Nephron (organoid): ENCODE measurements around the gene RAB35.

Source experiments
- H3K27ac Mint-ChIP-seq, 3 experiments: 2 replicates each; pipeline ENCODE4 v1.8.0; 2020; ENCODE audit warnings: mixed read lengths in 3 of 3, mild to moderate bottlenecking in 2 of 3, moderate library complexity in 1 of 3
- H3K27me3 Mint-ChIP-seq: 2 replicates; pipeline ENCODE4 v1.8.0; 2021; ENCODE audit warnings: low read depth, mild to moderate bottlenecking, moderate library complexity, mixed read lengths
- H3K36me3 Mint-ChIP-seq: 2 replicates; pipeline ENCODE4 v1.8.0; 2020; ENCODE audit warnings: low read depth, mixed read lengths
- H3K4me1 Mint-ChIP-seq: 2 replicates; pipeline ENCODE4 v1.8.0; 2020; ENCODE audit warnings: mixed read lengths
- H3K4me3 Mint-ChIP-seq, 3 experiments: 2 replicates each; pipeline ENCODE4 v1.8.0; 2020; ENCODE audit warnings: mild to moderate bottlenecking in 3 of 3, mixed read lengths in 3 of 3, moderate library complexity in 2 of 3
- H3K9me3 Mint-ChIP-seq: 2 replicates; pipeline ENCODE4 v1.8.0; 2020; ENCODE audit warnings: mixed read lengths
- TF ChIP-seq, protein P1 (sequence below), 3 experiments: fragments of 200-600 bp; sonication (generic); IDR thresholded peaks; one replicate each; pipeline ENCODE4 v1.5.0; 2021; ENCODE audit warnings: antibody characterized with exemption in 3 of 3; ENCODE audit not compliant: unreplicated experiment in 3 of 3

The RAB35 gene

DNA sequence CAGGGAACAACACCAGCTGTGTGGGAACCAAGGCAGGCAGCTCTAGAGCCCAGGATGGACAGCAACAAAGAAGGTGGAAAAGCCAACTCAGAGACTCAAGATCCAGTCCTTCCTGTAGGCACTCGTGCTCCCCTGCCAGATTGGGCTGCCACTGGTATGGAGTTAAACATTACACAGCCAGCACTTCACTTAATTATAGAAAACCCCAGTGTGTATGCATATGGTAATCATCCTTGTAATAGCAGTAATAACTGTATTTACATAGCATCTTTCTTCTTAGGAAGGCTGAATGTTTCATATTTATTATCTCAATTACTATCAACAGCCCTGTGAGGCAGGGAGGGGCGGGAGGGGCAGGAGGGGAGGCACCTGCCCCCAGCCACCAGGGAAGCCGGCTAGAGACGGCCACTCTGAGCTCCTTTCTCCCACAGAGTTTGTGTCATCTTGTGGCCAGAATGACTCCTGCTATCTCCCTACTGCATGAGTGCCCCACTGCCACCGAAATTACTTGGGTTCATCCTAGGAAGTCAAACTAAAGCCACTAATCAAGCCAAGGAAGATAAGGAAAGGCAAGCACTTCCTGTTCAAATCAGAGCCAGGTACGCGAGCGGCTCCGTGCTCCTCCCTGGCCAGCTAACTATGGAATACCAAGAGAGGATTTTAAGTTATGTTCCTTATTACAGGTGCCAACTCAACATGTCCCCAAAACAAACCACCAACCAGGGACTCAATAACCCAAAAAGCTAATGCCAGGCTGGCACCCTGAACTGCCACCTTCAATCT is 15.7 kb upstream of the RAB35 start:
- H3K4me3 Mint-ChIP-seq, result no peak overlapping the region
- TF ChIP-seq, protein P1, sequence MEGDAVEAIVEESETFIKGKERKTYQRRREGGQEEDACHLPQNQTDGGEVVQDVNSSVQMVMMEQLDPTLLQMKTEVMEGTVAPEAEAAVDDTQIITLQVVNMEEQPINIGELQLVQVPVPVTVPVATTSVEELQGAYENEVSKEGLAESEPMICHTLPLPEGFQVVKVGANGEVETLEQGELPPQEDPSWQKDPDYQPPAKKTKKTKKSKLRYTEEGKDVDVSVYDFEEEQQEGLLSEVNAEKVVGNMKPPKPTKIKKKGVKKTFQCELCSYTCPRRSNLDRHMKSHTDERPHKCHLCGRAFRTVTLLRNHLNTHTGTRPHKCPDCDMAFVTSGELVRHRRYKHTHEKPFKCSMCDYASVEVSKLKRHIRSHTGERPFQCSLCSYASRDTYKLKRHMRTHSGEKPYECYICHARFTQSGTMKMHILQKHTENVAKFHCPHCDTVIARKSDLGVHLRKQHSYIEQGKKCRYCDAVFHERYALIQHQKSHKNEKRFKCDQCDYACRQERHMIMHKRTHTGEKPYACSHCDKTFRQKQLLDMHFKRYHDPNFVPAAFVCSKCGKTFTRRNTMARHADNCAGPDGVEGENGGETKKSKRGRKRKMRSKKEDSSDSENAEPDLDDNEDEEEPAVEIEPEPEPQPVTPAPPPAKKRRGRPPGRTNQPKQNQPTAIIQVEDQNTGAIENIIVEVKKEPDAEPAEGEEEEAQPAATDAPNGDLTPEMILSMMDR (IDR thresholded peaks at IDR 0.05; ENCODE audit: unreplicated experiment in 3 of 3), result no peak
- peaks cover 65% of the 10 kb centered on the region for H3K36me3 Mint-ChIP-seq
- no peak overlapping the region for H3K27ac Mint-ChIP-seq
- H3K4me1 Mint-ChIP-seq, result no peaks in the 10 kb centered on the region
- no peaks in the 10 kb centered on the region for H3K27me3 Mint-ChIP-seq
- H3K9me3 Mint-ChIP-seq, result no peaks in the 10 kb centered on the region

DNA sequence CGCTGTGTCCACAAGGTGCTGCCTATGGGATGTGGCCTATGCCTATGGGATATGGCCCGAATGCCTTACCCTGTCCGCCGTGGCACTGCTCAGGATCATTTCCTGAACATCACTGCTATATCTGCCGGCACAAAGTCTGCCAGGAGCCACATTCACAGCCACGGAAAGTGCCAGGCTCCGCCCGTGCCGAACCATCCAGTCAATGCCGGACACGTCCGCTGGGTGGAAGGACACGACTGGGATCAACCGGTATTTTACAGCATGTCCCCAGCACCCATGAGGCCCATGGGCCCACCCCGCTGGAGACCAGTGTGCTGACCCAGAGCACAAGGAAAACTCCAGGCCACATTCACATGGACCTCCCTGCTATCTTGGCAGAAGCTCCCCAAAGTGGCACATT is 14.6 kb upstream of the RAB35 start:
- Mint-ChIP-seq H3K4me1 (no peaks in the 10 kb centered on the region), H3K27me3 (no peaks in the 10 kb centered on the region), H3K9me3 (no peaks in the 10 kb centered on the region), H3K27ac (no peak overlapping the region), H3K4me3 (no peak overlapping the region), H3K36me3 (peaks cover 70% of the 10 kb centered on the region)
- TF ChIP-seq, protein P1 (IDR thresholded peaks at IDR 0.05; ENCODE audit: unreplicated experiment in 3 of 3), result no peak

DNA sequence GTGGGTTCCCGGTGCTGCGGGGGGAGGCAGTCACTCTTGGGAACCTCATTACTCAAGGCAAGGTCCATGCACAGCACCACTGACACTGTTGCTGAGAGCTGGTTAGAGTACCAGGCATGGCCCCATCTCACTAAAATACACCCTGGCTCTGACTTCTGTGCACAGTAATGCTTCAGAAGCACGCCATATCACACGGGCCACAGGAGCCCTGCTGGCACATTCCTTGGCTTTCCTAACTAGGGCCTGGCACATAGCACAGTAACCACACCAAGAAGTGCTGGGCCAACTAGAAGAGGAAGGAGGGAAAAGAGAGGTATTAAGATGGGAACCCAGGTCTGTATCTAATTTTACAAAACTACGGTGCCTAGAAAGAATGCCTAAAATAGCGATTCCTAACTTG is 13.5 kb upstream of the RAB35 start:
- Mint-ChIP-seq H3K4me1 (no peaks in the 10 kb centered on the region), H3K9me3 (no peaks in the 10 kb centered on the region), H3K4me3 (no peak overlapping the region), H3K36me3 (peaks cover 67% of the 10 kb centered on the region), H3K27ac (no peak overlapping the region), H3K27me3 (no peaks in the 10 kb centered on the region)
- TF ChIP-seq, protein P1 (IDR thresholded peaks at IDR 0.05; ENCODE audit: unreplicated experiment in 3 of 3), result no peak

DNA sequence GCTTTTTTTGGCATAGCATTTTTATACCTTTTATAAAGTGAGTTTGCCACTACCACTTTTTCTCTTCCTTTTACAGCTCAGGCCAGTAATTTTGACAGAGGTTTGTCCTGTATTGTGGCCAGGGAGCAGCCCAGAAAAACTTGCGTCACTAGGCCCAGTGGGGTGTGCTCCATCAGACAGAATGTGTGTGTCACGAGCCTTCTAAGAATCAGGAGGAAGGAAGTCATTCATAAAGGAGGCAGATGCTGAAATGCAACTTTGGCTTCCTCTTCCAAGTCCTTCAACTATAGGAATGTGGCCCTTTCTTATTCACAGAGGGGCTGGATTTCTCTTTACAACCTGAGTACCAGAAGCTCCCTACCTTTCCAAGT is 10.1 kb upstream of the RAB35 start:
- TF ChIP-seq, protein P1 (IDR thresholded peaks at IDR 0.05; ENCODE audit: unreplicated experiment in 3 of 3), result no peak
- Mint-ChIP-seq H3K4me1 (no peaks in the 10 kb centered on the region), H3K27me3 (no peaks in the 10 kb centered on the region), H3K36me3 (peaks cover 42% of the 10 kb centered on the region), H3K27ac (no peak overlapping the region), H3K4me3 (no peak overlapping the region), H3K9me3 (no peaks in the 10 kb centered on the region)

DNA sequence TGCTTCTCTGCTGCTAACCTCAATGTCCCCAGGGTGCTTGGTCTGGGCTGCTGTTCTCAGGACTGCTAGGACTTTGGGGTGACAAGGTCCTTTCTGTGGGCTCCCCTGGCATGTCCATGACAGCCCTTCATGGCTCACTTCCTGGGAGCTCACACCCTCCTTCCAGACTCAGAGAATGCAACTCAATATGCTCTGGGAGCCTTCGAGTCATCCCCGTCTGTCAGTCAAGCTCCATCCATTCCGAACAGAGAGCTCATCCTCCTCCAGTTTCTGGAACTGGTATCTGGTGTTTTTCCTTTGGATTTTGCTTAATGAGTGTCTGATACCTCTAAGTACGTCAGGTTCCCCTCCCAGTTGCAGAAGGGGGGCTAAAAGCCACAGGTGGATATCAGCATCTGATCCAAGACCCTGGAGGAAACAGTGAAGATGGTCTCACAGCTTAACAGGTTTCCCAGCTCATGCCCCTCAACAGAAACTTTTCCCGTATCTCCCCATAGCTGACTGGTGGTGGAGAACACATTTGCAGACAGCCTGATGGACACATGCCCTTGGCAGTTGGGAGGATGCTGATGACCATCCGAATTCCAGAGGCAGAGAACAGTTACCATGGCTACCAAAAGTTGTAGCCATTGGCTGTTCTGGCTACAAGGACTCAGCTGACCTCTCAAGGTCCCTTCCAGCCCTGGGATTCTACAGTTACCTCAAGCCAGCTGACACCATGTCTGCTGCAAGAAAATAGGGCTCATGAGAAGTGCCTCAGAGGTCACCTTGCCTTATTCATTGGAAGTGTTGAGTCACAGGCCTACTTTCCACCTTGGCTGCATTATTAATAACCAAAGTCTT is 9.5 kb upstream of the RAB35 start:
- TF ChIP-seq, protein P1 (IDR thresholded peaks at IDR 0.05; ENCODE audit: unreplicated experiment in 3 of 3), result no peak
- H3K27me3 Mint-ChIP-seq, result no peaks in the 10 kb centered on the region
- H3K4me3 Mint-ChIP-seq, result no peak overlapping the region
- peaks cover 36% of the 10 kb centered on the region for H3K36me3 Mint-ChIP-seq
- no peaks in the 10 kb centered on the region for H3K4me1 Mint-ChIP-seq
- H3K27ac Mint-ChIP-seq, result no peak overlapping the region
- H3K9me3 Mint-ChIP-seq, result no peaks in the 10 kb centered on the region
